AG09309 (cell line): ENCODE results near the gene ATXN2L.
"Not testable (repeated sequence)": the region's sequence is repeated elsewhere in the genome, so short reads cannot be mapped to it uniquely, and the experiment has no call there.

Source experiments
- DNase-seq: peaks from one replicate; pipeline ENCODE4 v3.0.0-alpha.2; 2010; ENCODE audit warnings: low read depth
- H3K4me3 ChIP-seq: 2 replicates; pipeline ENCODE4 v1.5.1; 2011; ENCODE audit warnings: mild to moderate bottlenecking, low read depth, low read length, moderate library complexity; ENCODE audit not compliant: control insufficient read depth
- TF ChIP-seq, protein P1 (sequence below): IDR thresholded peaks from 2 replicates; pipeline ENCODE4 v1.5.1; 2011; ENCODE audit warnings: mild to moderate bottlenecking, low read depth, low read length, inconsistent platforms; ENCODE audit not compliant: insufficient read depth, control insufficient read depth; ENCODE audit errors: missing control alignments

ATXN2L gene

DNA sequence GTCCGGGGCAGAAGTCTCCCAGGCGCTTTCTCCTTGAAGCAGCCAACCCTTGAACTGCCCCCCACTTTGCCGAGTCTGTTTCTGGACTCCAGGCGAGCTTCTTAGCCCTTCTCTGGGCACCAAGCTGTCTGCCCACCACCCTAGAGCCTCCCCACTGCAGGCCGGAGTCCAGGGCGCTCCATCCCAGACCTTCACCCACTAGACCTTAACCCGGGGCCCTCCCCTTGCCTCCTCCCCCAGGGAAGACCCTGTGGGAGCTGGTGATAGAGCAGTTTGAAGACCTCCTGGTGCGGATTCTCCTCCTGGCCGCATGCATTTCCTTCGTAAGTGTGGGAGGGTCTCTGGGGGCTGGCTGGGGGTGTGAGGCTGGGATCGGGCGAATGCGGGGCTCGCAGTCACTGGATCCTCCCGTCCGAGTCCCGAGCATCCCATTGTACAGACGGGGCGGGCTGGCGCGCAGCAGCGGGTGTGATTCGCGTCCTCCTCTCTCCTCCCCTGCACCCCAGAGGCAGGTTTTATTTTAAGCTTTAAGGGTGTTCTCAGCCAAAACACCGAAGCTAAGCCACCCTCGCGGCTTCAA lies 56.6 kb downstream of the ATXN2L start:
- no peak for DNase-seq
- TF ChIP-seq, protein P1, sequence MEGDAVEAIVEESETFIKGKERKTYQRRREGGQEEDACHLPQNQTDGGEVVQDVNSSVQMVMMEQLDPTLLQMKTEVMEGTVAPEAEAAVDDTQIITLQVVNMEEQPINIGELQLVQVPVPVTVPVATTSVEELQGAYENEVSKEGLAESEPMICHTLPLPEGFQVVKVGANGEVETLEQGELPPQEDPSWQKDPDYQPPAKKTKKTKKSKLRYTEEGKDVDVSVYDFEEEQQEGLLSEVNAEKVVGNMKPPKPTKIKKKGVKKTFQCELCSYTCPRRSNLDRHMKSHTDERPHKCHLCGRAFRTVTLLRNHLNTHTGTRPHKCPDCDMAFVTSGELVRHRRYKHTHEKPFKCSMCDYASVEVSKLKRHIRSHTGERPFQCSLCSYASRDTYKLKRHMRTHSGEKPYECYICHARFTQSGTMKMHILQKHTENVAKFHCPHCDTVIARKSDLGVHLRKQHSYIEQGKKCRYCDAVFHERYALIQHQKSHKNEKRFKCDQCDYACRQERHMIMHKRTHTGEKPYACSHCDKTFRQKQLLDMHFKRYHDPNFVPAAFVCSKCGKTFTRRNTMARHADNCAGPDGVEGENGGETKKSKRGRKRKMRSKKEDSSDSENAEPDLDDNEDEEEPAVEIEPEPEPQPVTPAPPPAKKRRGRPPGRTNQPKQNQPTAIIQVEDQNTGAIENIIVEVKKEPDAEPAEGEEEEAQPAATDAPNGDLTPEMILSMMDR, result no peak
- H3K4me3 ChIP-seq, result peak overlapping the region; percentile 86

DNA sequence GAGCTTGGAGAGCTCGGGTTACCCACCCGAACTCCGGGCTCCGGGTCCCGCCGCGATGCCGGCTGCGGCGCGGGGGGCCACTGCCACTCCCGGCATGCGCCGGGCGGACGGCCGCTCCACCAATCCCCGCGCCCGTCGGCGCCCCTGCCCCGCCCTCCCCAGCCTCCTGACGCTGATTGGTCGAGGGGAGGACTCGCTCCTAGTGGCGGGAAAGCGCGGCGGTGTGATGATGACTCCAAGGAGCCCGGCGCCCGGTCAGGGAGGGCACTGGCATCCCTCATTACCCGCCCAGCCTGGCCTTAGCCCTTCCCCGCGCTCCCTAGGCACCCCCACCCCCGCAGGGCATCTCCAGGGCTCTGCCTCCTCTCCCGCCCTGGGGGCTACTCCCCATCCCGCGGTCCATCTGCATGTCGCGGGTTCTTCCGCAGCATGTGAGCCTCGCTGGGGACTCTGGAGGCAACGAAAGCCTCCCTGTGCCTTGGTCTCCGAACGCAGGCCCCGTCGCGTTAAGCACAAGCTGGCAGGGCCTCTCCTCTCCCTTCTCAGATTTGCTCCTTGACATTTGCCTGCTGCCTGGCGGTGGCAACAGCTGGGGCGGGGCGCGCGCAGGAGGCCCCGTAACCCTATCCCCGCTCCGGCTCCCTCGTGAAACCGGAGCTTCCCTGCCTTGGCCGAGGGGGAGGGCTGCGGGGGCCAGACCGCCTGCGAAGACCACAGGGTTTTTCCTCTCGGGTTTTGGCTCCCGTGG lies 57.2 kb downstream of the ATXN2L start:
- DNase-seq, result peak; percentile 25
- H3K4me3 ChIP-seq, result peak overlapping the region; percentile 86
- TF ChIP-seq, protein P1, result no peak

DNA sequence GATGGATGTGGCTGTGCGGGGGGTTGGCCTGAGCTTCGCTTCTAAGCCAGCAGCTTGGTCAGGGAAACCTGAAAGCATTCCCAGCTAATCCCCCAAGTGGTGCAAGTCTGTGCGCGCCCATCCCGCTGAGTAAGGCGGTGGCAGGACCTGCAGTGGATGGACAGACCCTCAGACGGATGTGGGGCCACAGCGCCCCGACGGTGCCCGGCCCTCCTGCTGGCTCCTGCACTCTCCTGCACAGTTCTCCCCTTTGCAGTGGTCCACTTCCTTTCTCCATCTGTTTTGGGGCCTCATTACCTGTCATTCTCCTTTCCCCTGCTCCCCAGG lies 57.8 kb downstream of the ATXN2L start:
- DNase-seq, result no peak
- TF ChIP-seq, protein P1, result no peak
- H3K4me3 ChIP-seq, result peak overlapping the region; percentile 86

DNA sequence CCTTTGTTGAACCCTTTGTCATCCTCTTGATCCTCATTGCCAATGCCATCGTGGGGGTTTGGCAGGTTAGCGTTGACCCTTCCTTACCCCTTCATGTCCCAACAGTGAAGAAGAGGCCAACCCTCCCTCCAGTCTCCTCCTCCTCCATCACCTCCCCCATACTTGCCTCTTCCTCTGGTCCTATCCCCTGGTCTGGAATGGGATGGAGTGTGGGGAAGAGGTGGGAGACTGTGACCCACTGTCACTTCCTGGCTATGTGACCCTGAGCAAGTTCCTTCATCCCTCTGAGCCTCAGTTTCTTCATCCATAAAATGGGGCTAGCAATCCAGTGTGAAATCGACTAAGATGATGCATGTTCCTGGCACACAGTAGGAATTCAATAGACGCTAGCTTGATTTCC lies 58.2 kb downstream of the ATXN2L start:
- TF ChIP-seq, protein P1, result no peak
- H3K4me3 ChIP-seq, result no peak overlapping the region
- DNase-seq, result no peak

DNA sequence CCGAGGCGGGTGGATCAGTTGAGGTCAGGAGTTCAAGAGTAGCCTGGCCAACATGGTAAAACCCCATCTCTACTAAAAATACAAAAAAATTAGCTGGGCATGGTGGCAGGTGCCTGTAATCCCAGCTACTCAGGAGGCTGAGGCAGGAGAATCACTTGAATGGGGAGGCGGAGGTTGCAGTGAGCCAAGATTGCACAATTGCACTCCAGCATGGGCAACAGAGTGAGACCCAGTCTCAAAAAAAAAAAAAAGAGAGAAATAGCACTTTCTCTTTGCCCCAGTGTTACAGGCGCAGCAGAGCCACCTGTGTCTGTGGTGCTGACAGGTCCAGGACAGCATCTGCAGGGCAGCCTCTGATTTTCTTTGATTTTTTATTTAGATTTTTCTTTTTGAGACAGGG lies 58.8 kb downstream of the ATXN2L start:
- not testable (repeated sequence) for DNase-seq, H3K4me3 ChIP-seq

DNA sequence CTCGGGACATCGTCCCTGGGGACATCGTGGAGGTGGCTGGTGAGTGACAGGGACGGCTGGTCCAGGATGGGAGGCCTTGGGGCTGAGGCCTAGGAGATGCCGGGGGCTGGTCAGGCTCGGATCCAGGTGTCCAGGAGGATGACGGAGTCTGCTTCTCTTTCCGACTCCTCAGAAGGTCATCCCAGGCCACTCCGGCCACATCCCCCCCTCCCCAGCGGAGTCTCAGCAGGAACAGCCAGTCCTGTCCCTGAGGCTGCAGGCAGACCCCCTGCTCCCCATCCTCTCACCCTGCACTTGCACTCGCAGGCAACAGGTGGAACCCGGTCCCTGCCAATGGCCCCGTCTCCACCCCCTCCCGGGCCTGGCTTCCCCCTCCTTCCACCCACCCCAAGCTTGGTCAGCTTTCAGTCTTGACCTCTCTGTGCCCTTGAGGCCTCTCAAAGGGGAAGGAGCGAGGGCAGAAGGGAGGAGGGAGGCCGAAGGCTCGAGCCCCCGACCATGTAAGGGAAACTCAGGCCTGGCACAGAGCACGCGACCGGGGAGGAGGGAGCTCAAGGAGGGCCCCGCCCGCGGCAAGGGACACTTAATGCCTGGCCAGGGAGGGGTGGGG lies 59.9 kb downstream of the ATXN2L start:
- TF ChIP-seq, protein P1, result no peak
- H3K4me3 ChIP-seq, result no peak overlapping the region
- DNase-seq, result no peak

DNA sequence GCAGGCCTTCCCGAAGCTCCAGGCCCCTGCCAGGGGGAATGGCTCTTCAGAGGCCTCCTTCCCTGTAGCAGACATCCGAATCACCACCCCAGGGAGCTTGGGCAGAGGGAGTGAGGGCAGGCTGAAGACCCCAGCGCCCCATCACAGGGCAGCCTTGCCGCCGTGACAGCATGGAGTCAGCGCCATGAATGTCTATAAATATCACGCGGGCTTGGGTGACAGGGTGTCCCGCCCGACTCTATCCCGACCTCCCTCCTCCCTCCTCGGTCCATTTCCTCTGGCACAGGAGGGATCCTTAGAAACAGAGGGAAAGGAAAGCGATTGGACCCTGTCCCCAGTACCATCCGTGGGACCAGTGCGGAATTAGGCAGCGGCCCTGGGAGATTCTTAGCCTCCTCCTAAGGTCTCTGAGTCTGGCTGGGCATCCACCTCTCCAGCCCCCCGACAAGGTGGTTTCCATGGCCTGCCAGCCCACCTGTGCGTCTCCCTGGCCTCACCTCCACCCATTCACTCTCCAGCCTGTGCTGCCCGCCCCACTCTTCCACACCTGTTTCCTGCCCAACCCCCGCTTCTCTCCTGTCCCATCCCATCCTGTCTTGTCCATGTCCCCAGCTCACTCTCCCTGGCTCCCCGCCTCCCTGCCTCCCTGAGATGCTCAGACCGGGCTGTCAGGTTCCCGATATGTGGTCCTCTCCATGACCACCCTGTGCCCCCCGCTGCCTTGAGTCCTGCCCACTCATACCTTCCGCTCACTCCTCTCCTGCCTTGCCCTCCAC lies 60.6 kb downstream of the ATXN2L start:
- no peak overlapping the region for H3K4me3 ChIP-seq
- TF ChIP-seq, protein P1, result no peak
- DNase-seq, result no peak
